ENCODE results near the gene LRRC7. TPM values are rescaled to one million over a fixed set of nuclear protein-coding genes. Genes with fewer than 3 reads are reported as not detected.

The LRRC7 gene
- total and polyA plus RNA-seq, 7 experiments from 2014 or later: 0.15 to 6.4 (median 0.46) TPM; not detected in 1

- POLR2A ChIA-PET: no interaction called here
- H3K9me3 ChIP-seq (ENCODE audit: control insufficient read depth in 2 of 3, low read length in 3 of 3): no peaks in the 10 kb centered on the region
- CTCF ChIA-PET: no interaction called here
- no peaks in the 10 kb centered on the region for H3K36me3 Mint-ChIP-seq
- H3K27ac ChIP-seq (ENCODE audit: low read depth, low read length): no peak overlapping the region
- H3K4me1 ChIP-seq (ENCODE audit: control insufficient read depth in 2 of 2, insufficient read depth in 2 of 2, low read length in 2 of 2): no peaks in the 10 kb centered on the region
- no peaks in the 10 kb centered on the region for H3K27me3 ChIP-seq (ENCODE audit: control insufficient read depth in 2 of 2, insufficient read depth in 2 of 2, low read length in 2 of 2)
- intact Hi-C loops (cut with micrococcal nuclease): no loop called here
- peaks cover 0 to 12% (median 0%) of the 10 kb centered on the region in 11 donors for H3K9me3 Mint-ChIP-seq
- peaks cover 0 to 13% (median 8%) of the 10 kb centered on the region in 5 donors for H3K27me3 Mint-ChIP-seq
- H3K4me1 Mint-ChIP-seq: no peaks in the 10 kb centered on the region
- DNase-seq: no peak
- no peaks in the 10 kb centered on the region for H3K36me3 ChIP-seq (ENCODE audit: control insufficient read depth in 2 of 3, insufficient read depth in 3 of 3, low read length in 3 of 3)
- no peak for ATAC-seq
- no peak overlapping the region for H3K27ac Mint-ChIP-seq
- H3K4me3 Mint-ChIP-seq: no peak overlapping the region
- H3K4me3 ChIP-seq (ENCODE audit: low read length): no peak overlapping the region
Measured at GRCh38 chr1:70090141-70090540, 522.4 kb downstream of the LRRC7 start.

GRCh38 chr1:70090875-70091274 is 523.2 kb downstream of the LRRC7 start:
- no peak overlapping the region for H3K4me3 Mint-ChIP-seq
- H3K4me1 ChIP-seq (ENCODE audit: control insufficient read depth in 2 of 2, insufficient read depth in 2 of 2, low read length in 2 of 2): no peaks in the 10 kb centered on the region
- H3K4me1 Mint-ChIP-seq: no peaks in the 10 kb centered on the region
- ChIA-PET CTCF (no interaction called here), POLR2A (no interaction called here)
- no peak overlapping the region for H3K4me3 ChIP-seq (ENCODE audit: low read length)
- peaks cover 0 to 13% (median 8%) of the 10 kb centered on the region in 5 donors for H3K27me3 Mint-ChIP-seq
- no peaks in the 10 kb centered on the region for H3K36me3 Mint-ChIP-seq
- no peaks in the 10 kb centered on the region for H3K36me3 ChIP-seq (ENCODE audit: control insufficient read depth in 2 of 3, insufficient read depth in 3 of 3, low read length in 3 of 3)
- intact Hi-C loops (cut with micrococcal nuclease): no loop called here
- no peak overlapping the region for H3K27ac ChIP-seq (ENCODE audit: low read depth, low read length)
- DNase-seq: no peak
- H3K9me3 ChIP-seq (ENCODE audit: control insufficient read depth in 2 of 3, low read length in 3 of 3): no peaks in the 10 kb centered on the region
- ATAC-seq: no peak
- H3K27ac Mint-ChIP-seq: no peak overlapping the region
- peaks cover 0 to 5% (median 0%) of the 10 kb centered on the region in 11 donors for H3K9me3 Mint-ChIP-seq
- no peaks in the 10 kb centered on the region for H3K27me3 ChIP-seq (ENCODE audit: control insufficient read depth in 2 of 2, insufficient read depth in 2 of 2, low read length in 2 of 2)

- Mint-ChIP-seq H3K36me3 (no peaks in the 10 kb centered on the region), H3K9me3 (peaks cover 0 to 4% (median 0%) of the 10 kb centered on the region in 11 donors), H3K27me3 (peaks cover 0 to 13% (median 8%) of the 10 kb centered on the region in 5 donors), H3K27ac (no peak overlapping the region), H3K4me3 (no peak overlapping the region), H3K4me1 (no peaks in the 10 kb centered on the region)
- H3K4me1 ChIP-seq (ENCODE audit: control insufficient read depth in 2 of 2, insufficient read depth in 2 of 2, low read length in 2 of 2): no peaks in the 10 kb centered on the region
- no peak overlapping the region for H3K27ac ChIP-seq (ENCODE audit: low read depth, low read length)
- intact Hi-C loops (cut with micrococcal nuclease): no loop called here
- H3K27me3 ChIP-seq (ENCODE audit: control insufficient read depth in 2 of 2, insufficient read depth in 2 of 2, low read length in 2 of 2): no peaks in the 10 kb centered on the region
- ATAC-seq (no peak), DNase-seq (no peak)
- ChIA-PET POLR2A (no interaction called here), CTCF (no interaction called here)
- H3K36me3 ChIP-seq (ENCODE audit: control insufficient read depth in 2 of 3, insufficient read depth in 3 of 3, low read length in 3 of 3): no peaks in the 10 kb centered on the region
- H3K4me3 ChIP-seq (ENCODE audit: low read length): no peak overlapping the region
- no peaks in the 10 kb centered on the region for H3K9me3 ChIP-seq (ENCODE audit: control insufficient read depth in 2 of 3, low read length in 3 of 3)
Measured at GRCh38 chr1:70091811-70092210, 524.1 kb downstream of the LRRC7 start.

GRCh38 chr1:70092526-70092925 is 524.8 kb downstream of the LRRC7 start:
- Histone ChIP-seq H3K27me3 (ENCODE audit: control insufficient read depth in 2 of 2, insufficient read depth in 2 of 2, low read length in 2 of 2) (no peaks in the 10 kb centered on the region), H3K27ac (ENCODE audit: low read depth, low read length) (no peak overlapping the region), H3K9me3 (ENCODE audit: control insufficient read depth in 2 of 3, low read length in 3 of 3) (no peaks in the 10 kb centered on the region), H3K36me3 (ENCODE audit: control insufficient read depth in 2 of 3, insufficient read depth in 3 of 3, low read length in 3 of 3) (no peaks in the 10 kb centered on the region), H3K4me3 (ENCODE audit: low read length) (no peak overlapping the region), H3K4me1 (ENCODE audit: control insufficient read depth in 2 of 2, insufficient read depth in 2 of 2, low read length in 2 of 2) (no peaks in the 10 kb centered on the region)
- ChIA-PET CTCF (no interaction called here), POLR2A (no interaction called here)
- Mint-ChIP-seq H3K27me3 (peaks cover 0 to 13% (median 8%) of the 10 kb centered on the region in 5 donors), H3K36me3 (no peaks in the 10 kb centered on the region), H3K9me3 (peaks cover 0 to 4% (median 0%) of the 10 kb centered on the region in 11 donors), H3K27ac (no peak overlapping the region), H3K4me1 (no peaks in the 10 kb centered on the region), H3K4me3 (no peak overlapping the region)
- ATAC-seq (no peak), DNase-seq (no peak)
- intact Hi-C loops (cut with micrococcal nuclease): no loop called here

GRCh38 chr1:70093250-70093975 is 525.7 kb downstream of the LRRC7 start:
- POLR2A ChIA-PET: no interaction called here
- H3K4me1 ChIP-seq (ENCODE audit: control insufficient read depth in 2 of 2, insufficient read depth in 2 of 2, low read length in 2 of 2): no peaks in the 10 kb centered on the region
- H3K9me3 Mint-ChIP-seq: peaks cover 0 to 4% (median 0%) of the 10 kb centered on the region in 11 donors

GRCh38 chr1:70101231-70101630 is 533.5 kb downstream of the LRRC7 start:
- no peaks in the 10 kb centered on the region for H3K4me1 ChIP-seq (ENCODE audit: control insufficient read depth in 2 of 2, insufficient read depth in 2 of 2, low read length in 2 of 2)
- no peak overlapping the region for H3K27ac Mint-ChIP-seq
- H3K36me3 Mint-ChIP-seq: no peaks in the 10 kb centered on the region
- H3K27me3 Mint-ChIP-seq: peaks cover 0 to 5% (median 0%) of the 10 kb centered on the region in 5 donors
- DNase-seq (no peak), ATAC-seq (no peak)
- ChIA-PET POLR2A (no interaction called here), CTCF (no interaction called here)
- no peaks in the 10 kb centered on the region for H3K4me1 Mint-ChIP-seq
- no peaks in the 10 kb centered on the region for H3K9me3 Mint-ChIP-seq
- no peaks in the 10 kb centered on the region for H3K27me3 ChIP-seq (ENCODE audit: control insufficient read depth in 2 of 2, insufficient read depth in 2 of 2, low read length in 2 of 2)
- H3K4me3 ChIP-seq (ENCODE audit: low read length): no peak overlapping the region
- intact Hi-C loops (cut with micrococcal nuclease): no loop called here
- no peak overlapping the region for H3K4me3 Mint-ChIP-seq
- no peaks in the 10 kb centered on the region for H3K36me3 ChIP-seq (ENCODE audit: control insufficient read depth in 2 of 3, insufficient read depth in 3 of 3, low read length in 3 of 3)
- H3K9me3 ChIP-seq (ENCODE audit: control insufficient read depth in 2 of 3, low read length in 3 of 3): no peaks in the 10 kb centered on the region
- no peak overlapping the region for H3K27ac ChIP-seq (ENCODE audit: low read depth, low read length)

More at GRCh38 chr1:70093250-70093975, 525.7 kb downstream of the LRRC7 start:
- no peak overlapping the region for H3K4me3 Mint-ChIP-seq
- no peaks in the 10 kb centered on the region for H3K4me1 Mint-ChIP-seq
- Histone ChIP-seq H3K36me3 (ENCODE audit: control insufficient read depth in 2 of 3, insufficient read depth in 3 of 3, low read length in 3 of 3) (no peaks in the 10 kb centered on the region), H3K9me3 (ENCODE audit: control insufficient read depth in 2 of 3, low read length in 3 of 3) (no peaks in the 10 kb centered on the region), H3K4me3 (ENCODE audit: low read length) (no peak overlapping the region), H3K27me3 (ENCODE audit: control insufficient read depth in 2 of 2, insufficient read depth in 2 of 2, low read length in 2 of 2) (no peaks in the 10 kb centered on the region), H3K27ac (ENCODE audit: low read depth, low read length) (no peak overlapping the region)
- DNase-seq (no peak), ATAC-seq (no peak)
- peaks cover 0 to 13% (median 8%) of the 10 kb centered on the region in 5 donors for H3K27me3 Mint-ChIP-seq
- H3K36me3 Mint-ChIP-seq: no peaks in the 10 kb centered on the region
- no peak overlapping the region for H3K27ac Mint-ChIP-seq
- CTCF ChIA-PET: no interaction called here
- intact Hi-C loops (cut with micrococcal nuclease): no loop called here

GRCh38 chr1:70101774-70102173 is 534.1 kb downstream of the LRRC7 start:
- POLR2A ChIA-PET: no interaction called here
- H3K9me3 Mint-ChIP-seq: no peaks in the 10 kb centered on the region

More at GRCh38 chr1:70101774-70102173, 534.1 kb downstream of the LRRC7 start:
- Histone ChIP-seq H3K4me3 (ENCODE audit: low read length) (no peak overlapping the region), H3K9me3 (ENCODE audit: control insufficient read depth in 2 of 3, low read length in 3 of 3) (no peaks in the 10 kb centered on the region), H3K4me1 (ENCODE audit: control insufficient read depth in 2 of 2, insufficient read depth in 2 of 2, low read length in 2 of 2) (no peaks in the 10 kb centered on the region), H3K27me3 (ENCODE audit: control insufficient read depth in 2 of 2, insufficient read depth in 2 of 2, low read length in 2 of 2) (no peaks in the 10 kb centered on the region), H3K36me3 (ENCODE audit: control insufficient read depth in 2 of 3, insufficient read depth in 3 of 3, low read length in 3 of 3) (no peaks in the 10 kb centered on the region), H3K27ac (ENCODE audit: low read depth, low read length) (no peak overlapping the region)
- DNase-seq (no peak), ATAC-seq (no peak)
- Mint-ChIP-seq H3K27ac (no peak overlapping the region), H3K4me1 (no peaks in the 10 kb centered on the region), H3K27me3 (peaks cover 0 to 9% (median 0%) of the 10 kb centered on the region in 5 donors), H3K4me3 (no peak overlapping the region), H3K36me3 (no peaks in the 10 kb centered on the region)
- CTCF ChIA-PET: no interaction called here
- intact Hi-C loops (cut with micrococcal nuclease): no loop called here
